WI38 (cell line): ENCODE measurements around the gene YBX1.

Experiments
- H3K4me3 ChIP-seq: 2 replicates; pipeline ENCODE4 v1.5.1; 2011; ENCODE audit warnings: low read depth, mild to moderate bottlenecking, control low read depth, low read length
- CTCF ChIP-seq: IDR thresholded peaks from 2 replicates; pipeline ENCODE4 v1.5.1; 2012; ENCODE audit warnings: low read depth, mild to moderate bottlenecking, control low read depth, low read length

Gene YBX1

DNA sequence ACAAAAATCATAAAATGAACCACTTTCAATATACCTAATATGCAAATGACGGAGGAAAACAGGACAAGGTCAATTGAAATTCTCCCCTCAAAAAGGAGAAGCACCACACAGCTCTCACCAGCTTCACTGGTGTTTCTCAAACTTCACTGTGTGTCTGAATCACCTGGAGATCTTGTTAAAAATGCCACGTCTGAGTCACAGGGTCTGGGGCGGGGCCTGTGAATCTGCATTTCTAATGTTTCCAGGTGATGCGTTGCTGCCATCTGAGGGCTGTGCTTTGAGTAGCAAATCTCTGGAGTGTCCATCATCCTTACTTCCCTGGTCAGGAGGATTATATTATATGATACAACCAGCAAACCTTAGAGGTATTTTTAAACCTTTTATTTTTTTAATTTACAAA, 48.8 kb downstream of the YBX1 start:
- no peak overlapping the region for H3K4me3 ChIP-seq
- TF ChIP-seq CTCF = no peak

DNA sequence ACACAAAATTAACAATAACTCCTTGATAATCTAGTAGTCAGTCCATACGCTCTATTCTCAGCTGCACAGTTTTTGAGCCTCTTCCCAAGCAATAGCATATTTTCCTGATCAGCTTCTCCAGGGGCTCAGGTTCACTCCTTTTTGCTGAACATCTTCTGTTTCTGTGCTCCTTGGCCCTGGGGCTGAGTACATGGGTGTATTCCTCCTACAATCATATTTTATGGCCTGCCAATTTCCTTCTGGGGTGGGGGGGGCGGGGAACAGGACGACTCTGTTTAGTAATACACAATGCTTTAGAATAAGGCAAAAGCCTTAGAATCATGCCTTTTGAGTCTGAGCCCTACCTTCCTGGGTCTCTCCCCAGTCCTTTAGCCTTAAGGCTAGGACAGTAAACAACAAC, 49.4 kb downstream of the YBX1 start:
- H3K4me3 ChIP-seq = no peak overlapping the region
- no peak for TF ChIP-seq CTCF

GRCh38 chr1:42732126-42732680, 50.0 kb downstream of the YBX1 start:
- TF ChIP-seq CTCF = no peak
- no peak overlapping the region for H3K4me3 ChIP-seq

- H3K4me3 ChIP-seq = no peak overlapping the region
- no peak for TF ChIP-seq CTCF
Measured at GRCh38 chr1:42733415-42734200, 51.4 kb downstream of the YBX1 start.

DNA sequence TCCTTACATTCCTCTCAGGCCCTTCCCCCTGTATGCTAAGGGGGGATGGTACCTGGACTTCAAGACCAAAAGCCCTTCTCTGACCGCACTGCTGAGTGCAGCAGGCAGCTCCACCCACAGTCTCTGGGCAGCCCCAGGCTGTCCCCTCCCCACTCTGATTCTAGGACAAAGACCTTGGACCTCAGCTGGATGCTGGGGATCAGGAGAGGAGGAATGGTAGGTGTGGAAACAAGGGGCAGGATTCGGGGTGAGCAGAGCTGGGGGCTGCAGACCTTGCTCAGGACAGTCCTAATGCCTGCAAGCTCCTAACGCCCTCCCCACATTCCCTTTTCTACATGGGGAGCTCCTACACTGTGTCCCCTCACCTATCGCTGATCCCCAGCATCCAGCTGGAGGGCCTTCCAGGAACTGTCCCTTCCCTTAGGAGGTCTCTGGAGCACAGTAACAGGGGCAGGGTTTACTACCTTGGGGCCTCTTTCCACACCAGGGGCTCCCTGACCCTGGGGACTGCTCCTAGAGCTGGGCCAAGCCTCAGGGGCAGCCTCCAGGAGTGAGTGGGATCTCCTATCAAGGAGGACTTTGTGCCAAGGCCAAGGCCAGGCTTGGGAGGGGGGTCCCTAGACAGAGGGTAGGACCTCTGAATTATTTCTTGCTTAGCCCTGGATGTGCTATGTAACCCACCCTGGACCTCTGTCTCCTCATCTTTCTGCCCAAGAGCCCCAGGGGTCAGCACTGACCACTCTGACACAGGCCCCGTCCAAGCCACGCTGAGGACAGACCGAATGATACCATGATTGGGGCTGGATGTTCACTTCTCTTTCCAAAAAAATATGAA, 52.2 kb downstream of the YBX1 start:
- no peak overlapping the region for H3K4me3 ChIP-seq
- TF ChIP-seq CTCF = no peak

- no peak overlapping the region for H3K4me3 ChIP-seq
- TF ChIP-seq CTCF = no peak
Measured at GRCh38 chr1:42735056-42735455, 52.8 kb downstream of the YBX1 start.
